Measurements from ENCODE around the gene GPR152.

GRCh38 chr11:67418476-67419281 is 33.9 kb downstream of the GPR152 start:
- TF ChIP-seq POLR2AphosphoS5 (IDR thresholded peaks at IDR 0.05; ENCODE audit: insufficient read depth in 1 of 2, low read depth in 1 of 2) (no peak), CTCF (IDR thresholded peaks at IDR 0.05) (no peak), POLR2A (IDR thresholded peaks at IDR 0.05) (no peak)

Data from vagina (tissue), 2 donors.